NCI-H460 (cell line): ENCODE results near the gene HYOU1. TPM values are rescaled to one million over a fixed set of nuclear protein-coding genes. Genes with fewer than 3 reads are reported as not detected.

ENCODE experiments used
- small RNA-seq, 2 experiments: library from RNA; depleted of rRNA; stranded (forward); fragments of <200 nt; gene quantifications; one replicate each; pipeline ENCODE3, GENCODE V24; 2014
- total RNA-seq: library from RNA; depleted of rRNA; stranded (reverse); fragments of >200 nt; shearing (Covaris generic); gene quantifications from 2 replicates; pipeline ENCODE4 v1.2.3, GENCODE V29; 2014; rRNA removed

HYOU1 gene
- total RNA-seq, 1 experiment from 2014 or later, result 242 TPM

Small RNA genes lying within 50 kb of the gene (small RNA-seq; reads per million reads assigned to genes)
- 0 reads per million in 2 experiments for gene AP003392.2
- 0 reads per million in 2 experiments for gene RF00017
- gene RF00019, result 0 reads per million in 2 experiments

Other genes with a start within 250 kb of the HYOU1 start
- 0.02 TPM in 1 of 2 replicates, not detected in the other for gene CXCR5, start 173.3 kb downstream of the HYOU1 start, total RNA-seq
- 12.1 and 16.4 TPM in 2 replicates for gene BCL9L, start 131.3 kb downstream of the HYOU1 start, total RNA-seq
- not detected in 2 replicates for gene UPK2, start 100.9 kb downstream of the HYOU1 start, total RNA-seq
- not detected in 2 replicates for gene FOXR1, start 85.4 kb downstream of the HYOU1 start, total RNA-seq
- 19.6 and 24.9 TPM in 2 replicates for gene CENATAC, start 59.1 kb downstream of the HYOU1 start, total RNA-seq
- 1,479 and 1,567 TPM in 2 replicates for gene RPS25, start 38.9 kb downstream of the HYOU1 start, total RNA-seq
- gene TRAPPC4, start 38.4 kb downstream of the HYOU1 start, total RNA-seq, result 73.6 and 83.1 TPM in 2 replicates
- 12.8 and 14.0 TPM in 2 replicates for gene SLC37A4, start 26.3 kb downstream of the HYOU1 start, total RNA-seq
- gene VPS11, start 10.6 kb upstream of the HYOU1 start, total RNA-seq, result 8.9 and 11.1 TPM in 2 replicates
- 8.2 and 9.4 TPM in 2 replicates for gene HMBS, start 27.7 kb upstream of the HYOU1 start, total RNA-seq
- gene DPAGT1, start 44.6 kb upstream of the HYOU1 start, total RNA-seq, result 42.1 and 44.0 TPM in 2 replicates
- 6.4 and 13.7 TPM in 2 replicates for gene C2CD2L, start 50.1 kb upstream of the HYOU1 start, total RNA-seq
- gene HINFP, start 64.4 kb upstream of the HYOU1 start, total RNA-seq, result 11.5 and 13.6 TPM in 2 replicates
- not detected in 2 replicates for gene ABCG4, start 91.8 kb upstream of the HYOU1 start, total RNA-seq
- 12.4 and 13.6 TPM in 2 replicates for gene NLRX1, start 111.5 kb upstream of the HYOU1 start, total RNA-seq
- gene NHERF4, start 128.3 kb upstream of the HYOU1 start, total RNA-seq, result not detected in 2 replicates
- 11.2 and 12.3 TPM in 2 replicates for gene CBL, start 149.1 kb upstream of the HYOU1 start, total RNA-seq